ENCODE results near the gene XRCC4.

DNA sequence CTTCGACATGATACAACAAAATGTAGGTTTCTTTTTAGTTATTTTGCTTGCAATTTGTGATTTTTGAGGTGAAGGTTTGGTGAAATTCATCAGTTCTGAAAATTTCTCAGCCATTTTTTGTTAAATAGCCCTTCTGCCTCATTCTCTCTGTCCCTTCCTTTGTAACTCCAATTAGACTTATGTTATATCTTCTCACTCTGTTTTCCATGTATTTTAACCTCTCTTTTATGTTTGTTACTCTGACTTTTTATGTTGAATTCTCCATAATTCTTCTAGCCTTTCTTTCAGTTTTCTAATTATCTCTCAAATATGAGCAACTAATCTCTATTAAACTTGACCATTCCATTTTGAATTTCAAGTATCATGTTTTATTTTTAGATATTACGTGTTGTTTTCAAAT, 222.0 kb downstream of the XRCC4 start:
- TF ChIP-seq CTCF (IDR thresholded peaks at IDR 0.05; ENCODE audit: insufficient read depth, low read depth, low read length) (no peak), EZH2 (IDR thresholded peaks at IDR 0.05; ENCODE audit: insufficient read depth, low read length) (no peak)

All from astrocyte (in vitro differentiated cells and primary cell).